GM19328 (cell line): Measurements from ENCODE around the gene ZNF506.
"Not testable (repeated sequence)": the region's sequence is repeated elsewhere in the genome, so short reads cannot be mapped to it uniquely, and the experiment has no call there.

Source experiments
- ATAC-seq: cut with Tn5 transposase; IDR thresholded peaks from one replicate; pipeline ENCODE4 v1.9.1; 2021; ENCODE audit warnings: mild to moderate bottlenecking, moderate library complexity; ENCODE audit not compliant: unreplicated experiment

ZNF506 gene

GRCh38 chr19:19746286-19747213, 75.0 kb downstream of the ZNF506 start:
- no peak for ATAC-seq

DNA sequence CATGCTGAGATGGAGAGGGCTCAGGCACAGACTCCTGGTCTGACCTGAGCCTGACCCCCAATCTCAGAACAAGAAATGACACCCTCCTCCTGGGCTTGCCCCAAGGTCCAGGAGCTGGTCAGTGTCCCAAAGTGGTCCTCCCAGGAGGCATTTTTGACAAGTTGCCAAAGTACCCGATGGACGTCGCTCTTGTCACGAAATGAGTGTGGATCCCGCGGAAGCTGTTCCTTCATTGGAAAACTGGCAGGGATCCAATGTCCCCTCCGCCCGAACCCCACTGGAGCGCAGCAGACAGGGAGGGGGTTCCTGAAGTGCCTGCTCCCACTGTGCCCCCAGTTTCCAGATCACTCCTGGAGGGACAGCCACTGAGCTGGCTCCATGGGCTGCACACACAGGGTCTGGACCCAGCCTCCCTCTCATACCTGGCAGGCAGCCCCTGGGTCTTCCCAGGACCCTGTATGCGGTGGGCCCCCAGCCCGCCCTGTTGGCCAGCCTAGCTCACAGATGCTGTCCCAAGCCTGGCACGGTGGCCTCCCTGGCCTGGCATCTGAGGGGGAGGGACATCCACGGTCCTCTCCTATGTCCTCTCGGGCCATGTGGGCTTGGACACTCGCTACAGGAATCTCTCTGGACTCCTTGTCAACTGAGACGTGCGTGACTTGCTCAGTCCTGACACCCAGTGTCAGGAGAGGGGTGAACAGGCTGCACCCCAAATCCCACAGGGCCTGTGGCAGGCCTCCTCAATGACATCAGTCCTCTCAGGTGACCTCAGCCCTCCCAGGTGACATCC, 75.9 kb downstream of the ZNF506 start:
- no peak for ATAC-seq

GRCh38 chr19:19744641-19745040, 76.9 kb downstream of the ZNF506 start:
- ATAC-seq = no peak

GRCh38 chr19:19743921-19744320, 77.6 kb downstream of the ZNF506 start:
- not testable (repeated sequence) for ATAC-seq

DNA sequence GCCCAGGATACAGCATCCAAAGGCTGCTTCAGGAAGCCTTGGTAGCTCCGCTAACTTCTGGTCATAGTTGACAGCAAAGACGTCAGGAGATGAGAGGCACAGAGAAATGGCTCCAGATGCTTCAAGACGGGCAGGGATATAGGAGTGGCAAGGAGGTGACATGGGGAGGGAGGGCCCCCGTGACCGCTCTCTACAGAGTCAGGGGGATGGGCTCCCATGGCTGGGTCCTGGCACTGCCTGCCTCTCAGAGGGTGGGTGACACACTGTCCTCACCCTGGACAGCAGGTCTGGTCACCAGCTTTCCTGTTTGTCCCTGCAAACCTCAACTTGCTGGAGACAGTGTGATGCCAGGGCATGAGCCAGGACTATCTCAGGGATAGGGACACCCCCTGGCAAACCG, 78.4 kb downstream of the ZNF506 start:
- ATAC-seq = no peak

GRCh38 chr19:19742773-19743172, 78.8 kb downstream of the ZNF506 start:
- no peak for ATAC-seq
